Panc1 (cell line): Measurements from ENCODE around the gene GNAI2. TPM values are rescaled to one million over a fixed set of nuclear protein-coding genes. Genes with fewer than 3 reads are reported as not detected.
A peak's percentile ranks its signal among the peaks of the same experiment; 100 is the strongest.

Experiments
- ATAC-seq: fragments of 200-7000 bp; cut with Tn5 transposase; 2 replicates; pipeline ENCODE4 v1.9.1; 2020; ENCODE audit warnings: mild to moderate bottlenecking, moderate library complexity
- BruUV-seq: library from RNA; stranded (reverse); fragments of 400-500 nt; replicated peaks from 2 replicates; lab custom pipeline; 2021; lab: Mats Ljungman, UMichigan
- CTCF ChIA-PET: fragments of 300-600 bp; sonication (Branson Sonifier 250); formaldehyde crosslinking; loops from one replicate; lab custom pipeline; 2022; ENCODE audit warnings: antibody characterized with exemption; lab: Charles Lee
- POLR2A ChIA-PET: fragments of 300-600 bp; sonication (Branson Sonifier 250); formaldehyde crosslinking; loops from one replicate; lab custom pipeline; 2022; ENCODE audit warnings: antibody characterized with exemption; lab: Charles Lee
- DNase-seq: peaks from one replicate; pipeline ENCODE4 v3.0.0-alpha.2; 2010; ENCODE audit warnings: low read depth, low spot score
- H3K27ac ChIP-seq: 2 replicates; pipeline ENCODE4 v1.5.1; 2011; ENCODE audit warnings: mild to moderate bottlenecking, low read length, inconsistent platforms
- H3K27me3 ChIP-seq: fragments of 200-500 bp; sonication (Bioruptor generic); 2 replicates; pipeline ENCODE4 v1.6.0; 2014; ENCODE audit warnings: low read length, inconsistent platforms; ENCODE audit not compliant: control insufficient read depth, insufficient read depth
- H3K36me3 ChIP-seq: fragments of 200-500 bp; sonication (Bioruptor generic); 2 replicates; pipeline ENCODE4 v1.5.1; 2014; ENCODE audit warnings: inconsistent platforms, mild to moderate bottlenecking, low read length, moderate library complexity; ENCODE audit not compliant: control insufficient read depth, insufficient read depth
- H3K4me1 ChIP-seq: 2 replicates; pipeline ENCODE4 v1.5.1; 2011; ENCODE audit warnings: inconsistent platforms, mild to moderate bottlenecking, low read length, moderate library complexity; ENCODE audit not compliant: control insufficient read depth, insufficient read depth
- H3K4me3 ChIP-seq, 2 experiments: 2 replicates each; pipeline ENCODE4 v1.5.1; 2011 to 2012; ENCODE audit warnings: low read depth in 2 of 2, low read length in 2 of 2, mild to moderate bottlenecking in 2 of 2, inconsistent platforms in 1 of 2, moderate library complexity in 1 of 2
- H3K9me3 ChIP-seq: fragments of 200-500 bp; sonication (Bioruptor generic); 2 replicates; pipeline ENCODE4 v1.5.1; 2014; ENCODE audit warnings: low read depth, mild to moderate bottlenecking, inconsistent platforms, low read length, moderate library complexity; ENCODE audit not compliant: control insufficient read depth, insufficient read depth
- POLR2AphosphoS5 ChIP-seq: IDR thresholded peaks from 2 replicates; pipeline ENCODE4 v1.6.1; 2012; ENCODE audit warnings: mild to moderate bottlenecking, low read depth, low read length, moderate library complexity
- SIN3A ChIP-seq: IDR thresholded peaks from 2 replicates; pipeline ENCODE4 v1.6.1; 2012; ENCODE audit warnings: low read depth, mild to moderate bottlenecking, low read length, moderate library complexity, borderline replicate concordance; ENCODE audit not compliant: insufficient read depth
- TCF7L2 ChIP-seq: IDR thresholded peaks from 2 replicates; pipeline ENCODE4 v1.6.1; 2011; ENCODE audit warnings: mild to moderate bottlenecking, low read depth, low read length, inconsistent platforms
- in situ Hi-C: cut with HindIII; loops from 2 replicates; pipeline ENCODE4 v1.10.0; 2016; ENCODE audit warnings: low sequenced_read_pairs, low pct_unique_long_range_greater_than_20kb
- intact Hi-C: fragments of 100-400 bp; cut with micrococcal nuclease; formaldehyde crosslinking; loops from one replicate; pipeline ENCODE4 v1.10.0; 2022; ENCODE audit not compliant: unreplicated experiment
- total RNA-seq: library from RNA; stranded (reverse); gene quantifications from one replicate; pipeline ENCODE4 v1.2.1, GENCODE V29; 2021; ENCODE audit not compliant: unreplicated experiment
- TF ChIP-seq, protein P1 (sequence below), 2 experiments: IDR thresholded peaks; 2 replicates each; pipeline ENCODE4 v1.6.1; 2011 to 2012; ENCODE audit warnings: low read depth in 2 of 2, control low read depth in 1 of 2, low read length in 1 of 2, mild to moderate bottlenecking in 1 of 2, moderate library complexity in 1 of 2; ENCODE audit not compliant: insufficient read depth in 1 of 2
- TF ChIP-seq, protein P2 (sequence below): fragments of 450-650 bp; IDR thresholded peaks from 2 replicates; pipeline ENCODE4 v1.5.1; 2017; ENCODE audit warnings: mild to moderate bottlenecking

GNAI2 gene
- total RNA-seq, 1 experiment from 2014 or later: 170 TPM

DNA sequence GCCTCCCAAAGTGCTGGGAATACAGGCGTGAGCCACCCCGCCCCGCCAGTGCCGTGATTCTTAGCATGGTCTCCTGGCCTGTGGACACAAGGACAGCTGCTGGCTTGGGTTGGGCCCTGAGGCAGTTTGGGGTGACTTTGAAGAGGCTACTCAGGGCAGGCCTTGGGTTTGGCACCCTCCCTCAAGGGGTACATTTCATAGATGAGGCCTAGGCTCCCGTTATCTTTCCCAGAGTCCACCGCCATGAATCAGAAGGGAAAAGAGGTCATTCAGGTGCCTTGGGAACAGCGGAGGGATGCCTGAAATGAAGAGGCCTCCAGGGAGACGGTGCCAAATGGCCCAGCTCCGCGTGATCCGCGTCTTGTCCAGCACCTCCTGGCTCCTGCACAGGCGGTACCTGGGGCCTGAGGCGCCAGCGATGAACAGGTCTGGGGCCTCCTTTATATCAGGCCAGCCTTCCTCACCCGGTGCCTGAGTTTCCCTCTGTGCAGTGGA, 9.3 kb downstream of the GNAI2 start:
- TF ChIP-seq POLR2AphosphoS5: no peak
- TF ChIP-seq, protein P1, sequence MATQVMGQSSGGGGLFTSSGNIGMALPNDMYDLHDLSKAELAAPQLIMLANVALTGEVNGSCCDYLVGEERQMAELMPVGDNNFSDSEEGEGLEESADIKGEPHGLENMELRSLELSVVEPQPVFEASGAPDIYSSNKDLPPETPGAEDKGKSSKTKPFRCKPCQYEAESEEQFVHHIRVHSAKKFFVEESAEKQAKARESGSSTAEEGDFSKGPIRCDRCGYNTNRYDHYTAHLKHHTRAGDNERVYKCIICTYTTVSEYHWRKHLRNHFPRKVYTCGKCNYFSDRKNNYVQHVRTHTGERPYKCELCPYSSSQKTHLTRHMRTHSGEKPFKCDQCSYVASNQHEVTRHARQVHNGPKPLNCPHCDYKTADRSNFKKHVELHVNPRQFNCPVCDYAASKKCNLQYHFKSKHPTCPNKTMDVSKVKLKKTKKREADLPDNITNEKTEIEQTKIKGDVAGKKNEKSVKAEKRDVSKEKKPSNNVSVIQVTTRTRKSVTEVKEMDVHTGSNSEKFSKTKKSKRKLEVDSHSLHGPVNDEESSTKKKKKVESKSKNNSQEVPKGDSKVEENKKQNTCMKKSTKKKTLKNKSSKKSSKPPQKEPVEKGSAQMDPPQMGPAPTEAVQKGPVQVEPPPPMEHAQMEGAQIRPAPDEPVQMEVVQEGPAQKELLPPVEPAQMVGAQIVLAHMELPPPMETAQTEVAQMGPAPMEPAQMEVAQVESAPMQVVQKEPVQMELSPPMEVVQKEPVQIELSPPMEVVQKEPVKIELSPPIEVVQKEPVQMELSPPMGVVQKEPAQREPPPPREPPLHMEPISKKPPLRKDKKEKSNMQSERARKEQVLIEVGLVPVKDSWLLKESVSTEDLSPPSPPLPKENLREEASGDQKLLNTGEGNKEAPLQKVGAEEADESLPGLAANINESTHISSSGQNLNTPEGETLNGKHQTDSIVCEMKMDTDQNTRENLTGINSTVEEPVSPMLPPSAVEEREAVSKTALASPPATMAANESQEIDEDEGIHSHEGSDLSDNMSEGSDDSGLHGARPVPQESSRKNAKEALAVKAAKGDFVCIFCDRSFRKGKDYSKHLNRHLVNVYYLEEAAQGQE (IDR thresholded peaks at IDR 0.05; ENCODE audit: insufficient read depth in 1 of 2, low read depth in 2 of 2, low read length in 1 of 2): no peak
- no peak for TF ChIP-seq SIN3A
- TF ChIP-seq, protein P2, sequence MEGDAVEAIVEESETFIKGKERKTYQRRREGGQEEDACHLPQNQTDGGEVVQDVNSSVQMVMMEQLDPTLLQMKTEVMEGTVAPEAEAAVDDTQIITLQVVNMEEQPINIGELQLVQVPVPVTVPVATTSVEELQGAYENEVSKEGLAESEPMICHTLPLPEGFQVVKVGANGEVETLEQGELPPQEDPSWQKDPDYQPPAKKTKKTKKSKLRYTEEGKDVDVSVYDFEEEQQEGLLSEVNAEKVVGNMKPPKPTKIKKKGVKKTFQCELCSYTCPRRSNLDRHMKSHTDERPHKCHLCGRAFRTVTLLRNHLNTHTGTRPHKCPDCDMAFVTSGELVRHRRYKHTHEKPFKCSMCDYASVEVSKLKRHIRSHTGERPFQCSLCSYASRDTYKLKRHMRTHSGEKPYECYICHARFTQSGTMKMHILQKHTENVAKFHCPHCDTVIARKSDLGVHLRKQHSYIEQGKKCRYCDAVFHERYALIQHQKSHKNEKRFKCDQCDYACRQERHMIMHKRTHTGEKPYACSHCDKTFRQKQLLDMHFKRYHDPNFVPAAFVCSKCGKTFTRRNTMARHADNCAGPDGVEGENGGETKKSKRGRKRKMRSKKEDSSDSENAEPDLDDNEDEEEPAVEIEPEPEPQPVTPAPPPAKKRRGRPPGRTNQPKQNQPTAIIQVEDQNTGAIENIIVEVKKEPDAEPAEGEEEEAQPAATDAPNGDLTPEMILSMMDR: no peak
- TF ChIP-seq TCF7L2: no peak
- H3K4me3 ChIP-seq: peak overlapping the region in 1 of 2 experiments; percentile 52; a peak in 2 of 4 replicates
- no peaks in the 10 kb centered on the region for H3K27me3 ChIP-seq
- DNase-seq (no peak), ATAC-seq (peak; percentile 45)
- POLR2A ChIA-PET: interaction anchor here (0.7 kb wide), 1 partner anchor 26 kb away, joined by 5 read pairs; no protein-coding TSS in a partner anchor
- H3K9me3 ChIP-seq: no peaks in the 10 kb centered on the region
- peak overlapping the region; percentile 88 for H3K27ac ChIP-seq
- CTCF ChIA-PET: interaction anchor here (0.7 kb wide), 1 partner anchor 125 kb away, joined by 3 read pairs; no protein-coding TSS in a partner anchor
- intact Hi-C loops (no loop called here), in situ Hi-C loops (no loop called here)
- no TSS peak for BruUV-seq
- H3K36me3 ChIP-seq: no peaks in the 10 kb centered on the region
- H3K4me1 ChIP-seq: peaks cover 53% of the 10 kb centered on the region

DNA sequence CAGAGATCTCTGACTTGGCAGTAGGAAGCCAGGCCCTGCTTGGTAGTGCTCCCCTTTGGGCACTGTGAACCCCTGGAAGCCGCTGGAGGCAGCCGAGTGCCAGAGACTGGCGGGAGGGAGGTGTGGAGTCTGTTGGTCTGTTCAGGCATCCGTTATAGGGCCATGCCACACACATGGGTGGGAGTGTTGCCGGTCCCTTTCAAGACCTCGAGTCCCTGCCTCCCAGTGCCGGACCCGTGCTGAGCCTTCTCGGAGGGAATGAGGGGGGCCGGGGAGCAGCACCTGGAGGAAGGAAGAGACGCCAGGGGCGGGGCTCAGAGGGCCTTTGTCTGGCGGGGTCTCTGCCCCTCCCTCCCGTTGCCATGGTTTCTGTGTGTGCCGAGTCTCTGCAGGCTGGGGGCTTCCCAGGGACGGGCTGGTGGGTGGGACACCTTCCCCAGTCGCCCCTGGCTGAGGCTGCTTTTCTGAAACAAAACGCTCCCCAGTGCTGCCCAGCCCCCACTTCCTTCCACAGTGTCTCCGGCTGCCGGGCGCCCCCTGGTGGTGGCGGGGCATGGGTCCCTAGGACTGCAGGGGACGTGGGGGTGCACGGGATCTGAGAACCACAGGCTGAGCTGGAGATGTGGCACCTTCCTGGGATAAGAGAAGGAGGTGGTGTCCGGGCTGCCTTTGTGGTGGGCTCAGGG, 10.0 kb downstream of the GNAI2 start:
- ChIA-PET POLR2A (no interaction called here), CTCF (interaction anchor here (0.8 to 1.3 kb wide), 2 partner anchors 10 to 51 kb away, joined by 5 to 6 read pairs; partner anchors contain the start of gene GNAI2)
- BruUV-seq: no TSS peak
- intact Hi-C loops (no loop called here), in situ Hi-C loops (no loop called here)
- Histone ChIP-seq H3K4me3 (peak overlapping the region; percentile 27 to 52), H3K27ac (peak overlapping the region; percentile 88), H3K9me3 (no peaks in the 10 kb centered on the region), H3K4me1 (peaks cover 53% of the 10 kb centered on the region), H3K36me3 (no peaks in the 10 kb centered on the region), H3K27me3 (no peaks in the 10 kb centered on the region)
- ATAC-seq (peak; percentile 90), DNase-seq (no peak)
- TF ChIP-seq, protein P2: peak; percentile 97
- TF ChIP-seq TCF7L2: peak; percentile 65; the same call in 1 of the 2 replicates
- TF ChIP-seq, protein P1 (IDR thresholded peaks at IDR 0.05; ENCODE audit: insufficient read depth in 1 of 2, low read depth in 2 of 2, low read length in 1 of 2): no peak
